Neural cell (in vitro differentiated cells): ENCODE data around the gene NECTIN1. TPM values are rescaled to one million over a fixed set of nuclear protein-coding genes. Genes with fewer than 3 reads are reported as not detected.

Source experiments
- H2AFZ ChIP-seq: fragments of 200-600, 300-800 bp; sonication (generic), shearing (Covaris generic); 2 replicates; pipeline ENCODE4 v1.6.0; 2014; ENCODE audit warnings: low read depth, mild to moderate bottlenecking, antibody characterized with exemption, low read length, moderate library complexity
- H3F3A ChIP-seq: fragments of 200-600 bp; shearing (Covaris generic); 2 replicates; pipeline ENCODE4 v1.6.1; 2016; ENCODE audit warnings: mild to moderate bottlenecking, moderate library complexity, mixed read lengths, antibody characterized with exemption, low read length; ENCODE audit not compliant: insufficient read depth, poor library complexity, severe bottlenecking
- H3K27ac ChIP-seq: fragments of 200-600, 300-800 bp; sonication (generic), shearing (Covaris generic); 2 replicates; pipeline ENCODE4 v1.5.1; 2014; ENCODE audit warnings: mild to moderate bottlenecking, low read length, moderate library complexity
- H3K27me3 ChIP-seq: fragments of 300-800, 200-600 bp; sonication (generic), shearing (Covaris generic); 2 replicates; pipeline ENCODE4 v1.6.0; 2014; ENCODE audit warnings: mild to moderate bottlenecking, low read depth, low read length, moderate library complexity; ENCODE audit not compliant: insufficient read depth
- H3K36me3 ChIP-seq: fragments of 300-800, 200-600 bp; sonication (generic), shearing (Covaris generic); 2 replicates; pipeline ENCODE4 v1.5.1; 2014; ENCODE audit warnings: mild to moderate bottlenecking, antibody characterized with exemption, low read length, moderate library complexity; ENCODE audit not compliant: insufficient read depth
- H3K4me2 ChIP-seq: fragments of 300-800, 200-600 bp; sonication (generic), shearing (Covaris generic); 2 replicates; pipeline ENCODE4 v1.6.0; 2014; ENCODE audit warnings: mild to moderate bottlenecking, low read length
- H3K4me3 ChIP-seq: fragments of 300-800, 200-600 bp; sonication (generic), shearing (Covaris generic); 2 replicates; pipeline ENCODE4 v1.5.1; 2014; ENCODE audit warnings: mild to moderate bottlenecking, low read length, moderate library complexity
- H3K79me2 ChIP-seq: fragments of 200-600 bp; shearing (Covaris generic); replicated peaks from 2 replicates; pipeline ENCODE4 v1.6.0; 2014; ENCODE audit warnings: mild to moderate bottlenecking, low read length, moderate library complexity; ENCODE audit not compliant: insufficient read depth
- H3K9ac ChIP-seq: fragments of 300-800, 200-600 bp; sonication (generic), shearing (Covaris generic); 2 replicates; pipeline ENCODE4 v1.6.1; 2016; ENCODE audit warnings: mild to moderate bottlenecking, low read length, mixed read lengths
- H3K9me2 ChIP-seq: fragments of 200-600 bp; shearing (Covaris generic); 2 replicates; pipeline ENCODE4 v1.6.1; 2016; ENCODE audit warnings: mild to moderate bottlenecking, low read length, mixed read lengths; ENCODE audit not compliant: insufficient read depth
- H3K9me3 ChIP-seq: fragments of 200-600, 300-800 bp; sonication (generic), shearing (Covaris generic); 2 replicates; pipeline ENCODE4 v1.6.1; 2016; ENCODE audit warnings: mild to moderate bottlenecking, mixed run types, low read length, moderate library complexity, mixed read lengths
- H4K20me1 ChIP-seq: fragments of 200-600 bp; shearing (Covaris generic); 2 replicates; pipeline ENCODE4 v1.6.1; 2016; ENCODE audit warnings: mild to moderate bottlenecking, mixed run types; ENCODE audit not compliant: insufficient read depth
- CTCF ChIP-seq: fragments of 450-650 bp; IDR thresholded peaks from 2 replicates; pipeline ENCODE4 v1.5.1; 2014; ENCODE audit warnings: antibody characterized with exemption, mild to moderate bottlenecking, moderate library complexity; ENCODE audit not compliant: poor library complexity, severe bottlenecking
- EP300 ChIP-seq: fragments of 450-650 bp; conservative IDR thresholded peaks from 2 replicates; pipeline ENCODE4 v1.6.1; 2014; ENCODE audit warnings: antibody characterized with exemption, mild to moderate bottlenecking, moderate library complexity; ENCODE audit not compliant: poor library complexity, severe bottlenecking
- EZH2 ChIP-seq: fragments of 200-600, 300-800 bp; shearing (Covaris generic), sonication (generic); IDR thresholded peaks from 2 replicates; pipeline ENCODE4 v1.6.1; 2014; ENCODE audit warnings: antibody characterized with exemption, low read length, borderline replicate concordance, mild to moderate bottlenecking; ENCODE audit not compliant: insufficient read depth, poor library complexity, severe bottlenecking
- MXI1 ChIP-seq: fragments of 450-650 bp; conservative IDR thresholded peaks from 2 replicates; pipeline ENCODE4 v1.6.1; 2014; ENCODE audit warnings: antibody characterized with exemption, mild to moderate bottlenecking; ENCODE audit not compliant: poor library complexity, severe bottlenecking
- POLR2AphosphoS5 ChIP-seq: IDR thresholded peaks from 2 replicates; pipeline ENCODE4 v1.6.1; 2012
- RAD21 ChIP-seq: fragments of 450-650 bp; conservative IDR thresholded peaks from 2 replicates; pipeline ENCODE4 v1.6.1; 2014; ENCODE audit warnings: antibody characterized with exemption, mild to moderate bottlenecking, moderate library complexity
- REST ChIP-seq: IDR thresholded peaks from 2 replicates; pipeline ENCODE4 v1.6.1; 2012; ENCODE audit warnings: borderline replicate concordance
- SMC3 ChIP-seq: fragments of 450-650 bp; conservative IDR thresholded peaks from 2 replicates; pipeline ENCODE4 v1.6.1; 2014; ENCODE audit warnings: antibody characterized with exemption, mild to moderate bottlenecking, moderate library complexity; ENCODE audit not compliant: poor library complexity
- TAF1 ChIP-seq: IDR thresholded peaks from 2 replicates; pipeline ENCODE4 v1.6.1; 2012; ENCODE audit warnings: low read depth
- polyA plus RNA-seq: library from polyadenylated mRNA; depleted of rRNA; stranded (reverse); fragments of >200 nt; gene quantifications from 2 replicates; pipeline ENCODE4 v1.2.3, GENCODE V29; 2014

Gene NECTIN1
- polyA plus RNA-seq, 1 donor from 2014 or later, result 5.6 TPM

DNA sequence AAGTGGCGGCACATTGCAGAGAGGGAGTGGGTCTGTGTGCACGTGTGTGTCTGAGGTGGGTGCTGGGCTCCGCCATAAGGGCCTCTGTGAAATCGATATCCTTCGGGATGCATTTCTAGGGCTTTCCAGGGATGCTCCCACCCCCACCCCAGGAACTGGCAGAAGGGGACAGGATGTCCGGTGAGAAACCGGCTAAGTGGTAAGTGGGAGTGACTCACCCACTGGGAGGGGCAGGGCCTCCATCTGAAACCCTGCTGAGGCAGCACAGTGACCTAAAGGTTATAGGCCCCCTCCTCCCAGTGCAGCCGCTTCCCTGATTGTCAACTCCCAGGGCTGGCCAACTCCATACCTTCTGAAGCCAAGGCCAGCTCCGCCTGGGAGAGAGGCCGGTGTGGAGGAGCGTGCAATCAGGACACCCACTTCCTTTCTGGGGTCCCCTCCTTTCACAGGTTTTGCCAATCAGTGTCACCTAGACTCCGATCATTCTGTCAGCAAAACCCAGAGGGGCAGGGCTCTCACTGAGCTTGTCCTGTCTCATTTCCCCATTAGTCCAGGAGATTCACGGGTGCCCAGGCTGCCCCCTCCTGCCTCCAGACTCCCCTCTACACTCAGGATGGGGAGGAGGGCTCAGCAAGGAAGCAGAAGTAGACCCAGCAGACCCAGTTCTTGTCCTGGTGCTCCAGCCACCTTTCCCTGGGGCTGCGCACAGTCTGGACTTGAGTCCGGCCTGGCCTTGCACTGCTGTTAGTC lies 44.5 kb downstream of the NECTIN1 start:
- no peak overlapping the region for H3K4me2 ChIP-seq
- no peaks in the 10 kb centered on the region for H3F3A ChIP-seq
- TF ChIP-seq MXI1, result no peak
- no peak for TF ChIP-seq TAF1
- TF ChIP-seq SMC3, result no peak
- no peak for TF ChIP-seq EZH2
- no peak for TF ChIP-seq REST
- no peak for TF ChIP-seq EP300
- no peak overlapping the region for H2AFZ ChIP-seq
- no peaks in the 10 kb centered on the region for H3K79me2 ChIP-seq
- no peak overlapping the region for H3K4me3 ChIP-seq
- H3K36me3 ChIP-seq, result no peaks in the 10 kb centered on the region
- H3K27ac ChIP-seq, result no peak overlapping the region
- no peak overlapping the region for H3K9ac ChIP-seq
- no peaks in the 10 kb centered on the region for H4K20me1 ChIP-seq
- no peaks in the 10 kb centered on the region for H3K9me3 ChIP-seq
- no peaks in the 10 kb centered on the region for H3K9me2 ChIP-seq
- H3K27me3 ChIP-seq, result no peaks in the 10 kb centered on the region

DNA sequence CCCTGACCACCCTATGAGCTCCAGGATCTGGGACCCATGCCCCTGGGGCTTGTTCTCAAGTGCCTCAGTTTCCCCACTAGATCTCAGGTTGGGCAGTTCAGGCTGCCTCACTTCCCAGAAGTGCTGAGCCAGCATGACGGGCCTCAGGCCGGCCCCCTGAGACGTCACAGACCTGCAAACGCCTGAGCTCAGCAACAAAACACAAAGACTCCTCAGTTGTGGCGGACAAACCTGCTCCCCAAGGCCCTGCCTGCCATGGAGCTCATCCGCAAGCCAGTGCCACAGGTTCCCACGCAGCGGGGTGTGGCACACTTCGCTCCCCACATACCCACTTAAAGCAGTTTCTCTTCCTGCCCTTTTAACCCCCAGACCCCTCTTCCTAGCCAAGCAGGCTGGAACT lies 45.2 kb downstream of the NECTIN1 start:
- TF ChIP-seq REST, result no peak
- TF ChIP-seq CTCF, result no peak
- no peak for TF ChIP-seq MXI1
- no peak for TF ChIP-seq TAF1
- TF ChIP-seq POLR2AphosphoS5, result no peak
- no peak for TF ChIP-seq EZH2
- no peak for TF ChIP-seq EP300
- TF ChIP-seq RAD21, result no peak
- Histone ChIP-seq H3K27me3 (no peaks in the 10 kb centered on the region), H3K9me3 (no peaks in the 10 kb centered on the region), H3K4me3 (no peak overlapping the region), H3K9me2 (no peaks in the 10 kb centered on the region), H3K4me2 (no peak overlapping the region), H4K20me1 (no peaks in the 10 kb centered on the region), H3K27ac (no peak overlapping the region), H3K36me3 (no peaks in the 10 kb centered on the region), H3K9ac (no peak overlapping the region), H3F3A (no peaks in the 10 kb centered on the region), H2AFZ (no peak overlapping the region), H3K79me2 (no peaks in the 10 kb centered on the region)
